Measurements from ENCODE around the gene MN1.

GRCh38 chr22:27791859-27792241 lies 9.7 kb downstream of the MN1 start:
- TF ChIP-seq GATA3 (IDR thresholded peaks at IDR 0.05; ENCODE audit: low read depth, low read length) (no peak), GATA2 (IDR thresholded peaks at IDR 0.05; ENCODE audit: low read depth, low read length) (no peak)
